Activated CD8-positive, alpha-beta memory T cell treated with anti-CD3 and anti-CD28 coated beads for 48 hours (primary cell): ENCODE results near the gene THAP10.
"Not testable (repeated sequence)": the region's sequence is repeated elsewhere in the genome, so short reads cannot be mapped to it uniquely, and the experiment has no call there.

ENCODE experiments used
- DNase-seq, 3 experiments: peaks; one replicate each; pipeline ENCODE4 v3.0.0-alpha.2; 2020; ENCODE audit warnings: low read depth in 2 of 3, low spot score in 2 of 3

The THAP10 gene

GRCh38 chr15:70876683-70877082, 15.6 kb downstream of the THAP10 start:
- no peak for DNase-seq

DNA sequence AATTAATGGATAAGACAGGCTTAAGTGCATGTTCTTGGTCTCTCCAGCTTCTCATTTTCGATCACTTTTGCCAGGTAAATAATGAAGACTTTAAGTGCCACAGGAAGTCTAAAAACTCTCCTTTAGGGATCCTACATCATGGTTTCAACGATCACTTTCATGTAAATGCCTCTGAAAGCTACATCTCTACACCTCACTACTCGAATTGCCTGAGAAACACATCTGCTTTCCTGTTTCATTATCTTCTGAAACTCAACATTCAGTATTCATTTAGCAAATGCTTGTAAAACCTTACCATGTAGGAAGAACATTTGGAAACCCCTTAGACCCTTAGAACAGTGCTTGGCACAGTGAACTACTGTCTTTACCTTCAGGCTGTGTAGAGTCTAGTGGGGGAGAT, 16.2 kb downstream of the THAP10 start:
- no peak for DNase-seq

- no peak for DNase-seq
These were observed 17.0 kb downstream of the THAP10 start for GRCh38 chr15:70875001-70875782.

DNA sequence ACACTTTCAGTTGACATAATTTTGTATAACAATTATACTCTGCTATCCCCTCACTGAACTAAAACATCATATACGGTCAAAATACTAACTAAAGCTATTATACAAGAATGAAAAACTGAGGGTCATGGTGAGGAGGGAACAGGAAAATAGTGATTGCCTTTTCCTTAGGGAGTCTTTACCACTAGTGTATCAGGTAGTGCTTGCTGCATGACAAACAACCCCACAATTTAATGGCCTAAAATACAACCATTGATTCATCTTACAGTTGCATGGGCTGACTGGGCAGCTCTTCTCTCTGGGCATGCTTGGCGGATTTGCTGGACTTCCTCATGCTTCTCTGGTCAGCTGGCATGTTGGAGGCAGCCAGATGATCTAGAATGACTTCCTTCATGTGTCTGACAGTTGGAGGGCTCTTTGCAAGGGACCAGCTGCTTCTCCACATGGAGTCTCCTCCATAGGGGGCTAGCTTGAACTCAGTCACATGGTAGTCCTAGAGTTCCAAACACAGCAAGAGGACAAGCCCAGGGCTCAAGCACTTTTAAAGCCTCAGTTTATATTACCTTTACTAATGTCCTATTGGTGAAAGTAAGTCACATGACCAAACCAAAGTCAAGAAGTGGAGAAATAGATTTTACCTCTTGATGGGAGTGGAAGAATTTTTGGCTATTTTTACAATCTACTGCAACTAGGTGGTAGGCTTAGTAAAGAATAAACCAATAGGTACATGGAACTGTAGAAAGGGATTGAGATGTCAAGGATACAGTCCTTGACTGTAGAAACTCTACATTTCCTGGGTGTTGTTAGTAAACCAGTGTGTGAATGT, 18.8 kb downstream of the THAP10 start:
- DNase-seq: no peak

GRCh38 chr15:70871490-70871889, 20.7 kb downstream of the THAP10 start:
- DNase-seq: not testable (repeated sequence)

GRCh38 chr15:70870051-70870450, 22.2 kb downstream of the THAP10 start:
- no peak for DNase-seq

DNA sequence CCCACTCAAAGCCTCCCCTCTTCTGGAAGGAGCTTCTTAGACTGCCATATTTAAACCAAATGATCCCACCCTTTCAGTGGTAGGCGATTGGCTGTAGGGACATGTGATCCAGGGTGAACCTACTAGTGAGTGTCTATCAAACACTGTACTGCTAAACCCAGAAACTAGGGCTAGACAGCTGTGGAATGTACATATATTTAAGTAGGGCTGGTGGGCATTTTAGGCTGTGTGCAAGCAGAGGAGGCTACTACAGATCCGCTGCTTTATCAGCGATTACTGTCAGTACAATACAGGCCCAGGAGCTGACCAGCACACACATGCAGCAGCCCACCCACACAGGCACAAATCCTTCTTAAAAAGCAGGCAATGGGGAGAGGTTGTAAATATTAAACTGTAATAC, 22.9 kb downstream of the THAP10 start:
- no peak for DNase-seq

DNA sequence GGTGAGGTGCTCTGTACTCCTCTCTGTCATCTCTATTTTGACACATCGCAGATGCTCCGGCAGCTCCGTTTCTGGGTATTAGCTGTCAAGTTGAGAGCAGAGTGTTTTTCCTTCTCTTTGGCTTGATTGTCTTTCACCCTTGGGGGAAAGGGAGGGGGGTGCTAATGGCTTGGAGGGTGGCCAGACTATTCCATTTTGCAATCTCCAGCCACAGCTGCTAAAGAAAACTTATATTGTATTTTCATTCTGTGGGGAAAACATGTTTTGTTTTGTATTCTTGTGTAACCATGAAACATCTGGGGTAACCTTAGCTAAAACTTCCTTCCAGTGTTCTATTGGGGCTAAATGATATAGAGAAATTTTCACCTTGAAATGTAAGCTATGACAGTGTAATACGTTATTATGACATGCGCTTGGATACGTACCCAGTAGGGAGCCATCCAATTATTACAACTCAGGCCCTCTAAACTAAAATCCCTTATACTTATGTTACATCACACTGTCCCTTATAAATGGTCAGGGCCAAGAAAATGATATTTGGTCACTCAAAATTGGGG, 24.2 kb downstream of the THAP10 start:
- DNase-seq: no peak

GRCh38 chr15:70866982-70867641, 25.1 kb downstream of the THAP10 start:
- DNase-seq: no peak

GRCh38 chr15:70863450-70864218, 28.6 kb downstream of the THAP10 start:
- DNase-seq: no peak

DNA sequence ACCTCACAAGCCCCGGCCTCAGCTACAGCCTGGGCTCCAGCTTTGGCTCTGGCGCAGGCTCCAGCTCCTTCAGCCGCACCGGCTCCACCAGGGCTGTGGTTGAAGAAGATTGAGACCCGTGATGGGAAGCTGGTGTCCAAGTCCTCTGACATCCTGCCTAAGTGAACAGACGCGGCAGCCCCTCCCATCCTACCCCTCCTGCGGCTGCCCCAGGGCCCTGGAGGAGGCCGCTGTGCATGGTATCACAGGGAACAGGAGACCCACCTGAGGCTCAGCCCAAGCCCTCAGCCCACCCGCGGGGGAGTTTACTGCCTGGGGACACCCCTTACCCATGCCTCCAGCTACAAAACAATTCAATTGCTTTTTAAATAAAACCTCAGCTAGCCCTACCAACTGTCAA, 32.2 kb downstream of the THAP10 start:
- no peak for DNase-seq

DNA sequence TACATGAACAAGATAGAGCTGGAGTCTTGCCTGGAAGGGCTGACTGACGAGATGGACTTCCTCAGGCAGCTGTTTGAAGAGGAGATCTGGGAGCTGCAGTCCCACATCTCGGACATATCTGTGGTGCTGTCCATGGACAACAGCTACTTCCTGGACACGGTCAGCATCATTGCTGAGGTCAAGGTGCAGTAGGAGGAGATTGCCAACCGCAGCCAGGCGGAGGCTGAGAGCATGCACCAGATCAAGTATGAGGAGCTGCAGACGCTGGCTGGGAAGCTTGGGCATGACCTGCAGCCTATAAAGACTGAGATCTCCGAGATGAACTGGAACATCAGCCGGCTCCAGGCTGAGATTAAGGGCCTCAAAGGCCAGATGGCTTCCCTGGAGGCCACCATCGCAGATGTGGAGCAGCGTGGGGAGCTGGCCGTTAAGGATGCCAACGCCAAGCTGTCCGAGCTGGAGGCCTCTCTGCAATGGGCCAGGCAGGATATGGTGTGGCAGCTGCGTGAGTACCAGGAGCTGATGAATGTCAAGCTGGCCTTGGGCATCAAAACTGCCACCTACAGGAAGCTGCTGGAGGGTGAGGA, 32.8 kb downstream of the THAP10 start:
- DNase-seq: no peak

DNA sequence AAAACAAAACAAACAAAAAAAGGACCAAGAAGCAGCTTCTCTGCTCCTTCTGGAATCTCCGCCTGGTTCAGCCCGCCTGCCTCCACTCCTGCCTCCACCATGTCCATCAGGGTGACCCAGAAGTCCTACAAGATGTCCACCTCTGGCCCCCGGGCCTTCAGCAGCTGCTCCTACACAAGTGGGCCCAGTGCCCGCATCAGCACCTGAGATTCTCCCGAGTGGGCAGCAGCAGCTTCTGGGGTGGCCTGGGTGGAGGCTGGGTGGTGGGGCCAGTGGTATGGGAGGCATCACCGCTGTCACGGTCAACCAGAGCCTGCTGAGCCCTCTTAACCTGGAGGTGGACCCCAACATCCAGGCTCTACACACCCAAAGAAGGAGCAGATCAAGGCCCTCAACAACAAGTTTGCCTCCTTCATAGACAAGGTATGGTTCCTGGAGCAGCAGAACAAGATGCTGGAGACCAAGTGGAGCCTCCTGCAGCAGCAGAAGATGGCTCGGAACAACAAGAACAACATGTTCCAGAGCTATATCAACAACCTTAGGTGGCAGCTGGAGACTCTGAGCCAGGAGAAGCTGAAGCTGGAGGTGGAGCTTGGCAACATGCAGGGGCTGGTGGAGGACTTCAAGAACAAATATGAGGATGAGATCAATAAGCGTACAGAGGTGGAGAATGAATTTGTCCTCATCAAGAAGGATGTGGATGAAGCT, 33.5 kb downstream of the THAP10 start:
- DNase-seq: not testable (repeated sequence)

- no peak for DNase-seq
These were observed 34.5 kb downstream of the THAP10 start for GRCh38 chr15:70857562-70858285.

DNA sequence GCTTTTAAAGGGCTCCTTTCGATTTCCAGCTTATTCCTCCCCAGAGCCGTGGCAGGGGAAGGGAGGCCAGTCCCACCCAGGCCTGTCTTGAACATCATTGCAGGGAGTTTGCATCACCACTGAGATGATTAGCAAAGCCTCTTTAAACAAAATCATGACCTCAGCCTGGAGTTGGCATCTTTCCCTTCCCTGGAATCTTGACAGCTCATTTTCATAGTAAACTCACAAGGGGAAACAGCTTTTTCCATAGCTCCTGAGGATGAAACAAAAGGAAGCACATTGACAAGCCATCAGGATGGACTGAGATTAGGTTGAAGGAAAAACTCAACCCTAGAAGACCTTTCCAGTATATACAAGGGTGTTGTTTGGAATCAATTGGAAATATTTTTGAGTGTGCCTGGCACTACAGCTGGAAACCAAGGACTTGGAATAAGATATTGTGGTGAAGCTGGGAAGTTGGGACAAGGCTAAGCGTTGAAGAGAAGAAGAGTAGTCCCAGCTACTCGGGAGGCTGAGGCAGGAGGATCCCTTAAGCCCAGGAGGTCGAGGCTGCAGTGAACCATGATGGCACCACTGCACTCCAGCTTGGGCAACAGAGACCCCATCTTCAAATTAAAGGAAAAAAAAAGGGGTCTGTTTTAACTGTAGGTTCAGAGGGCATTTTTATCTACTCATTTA, 35.2 kb downstream of the THAP10 start:
- DNase-seq: no peak

GRCh38 chr15:70856177-70856883, 35.9 kb downstream of the THAP10 start:
- no peak for DNase-seq

GRCh38 chr15:70855764-70856163, 36.5 kb downstream of the THAP10 start:
- DNase-seq: no peak

- no peak for DNase-seq
These were observed 37.6 kb downstream of the THAP10 start for GRCh38 chr15:70854666-70854976.
